LNCaP clone FGC (cell line): ENCODE measurements around the gene TMEM245.

Source experiments
- DNase-seq: peaks from one replicate; pipeline ENCODE4 v3.0.0-alpha.2; 2011; ENCODE audit warnings: low read depth
- H3K4me3 ChIP-seq: 2 replicates; pipeline ENCODE4 v1.5.1; 2011; ENCODE audit warnings: mild to moderate bottlenecking, low read depth, low read length, control low read depth
- CTCF ChIP-seq: IDR thresholded peaks from 2 replicates; pipeline ENCODE4 v1.5.1; 2012; ENCODE audit warnings: mild to moderate bottlenecking; ENCODE audit not compliant: control insufficient read depth, insufficient read depth; ENCODE audit errors: extremely low read depth

The TMEM245 gene

GRCh38 chr9:108967916-108968315, 151.8 kb downstream of the TMEM245 start:
- no peak for TF ChIP-seq CTCF
- H3K4me3 ChIP-seq, result no peak overlapping the region
- no peak for DNase-seq
